Duodenal mucosa (tissue), 2 donors: ENCODE measurements around the gene FRMD4B.

Experiments used
- H3K27ac ChIP-seq: one replicate; pipeline ENCODE4 v1.7.0; 2013; ENCODE audit warnings: low read depth, low read length
- H3K27me3 ChIP-seq, 2 donors: one replicate each; pipeline ENCODE4 v1.7.0; 2013; ENCODE audit warnings: low read length in 2 of 2, control low read depth in 1 of 2; ENCODE audit not compliant: insufficient read depth in 2 of 2, control insufficient read depth in 1 of 2
- H3K36me3 ChIP-seq, 2 donors: one replicate each; pipeline ENCODE4 v1.7.0; 2013; ENCODE audit warnings: low read length in 2 of 2, control low read depth in 1 of 2; ENCODE audit not compliant: insufficient read depth in 2 of 2, control insufficient read depth in 1 of 2
- H3K4me1 ChIP-seq, 2 donors: one replicate each; pipeline ENCODE4 v1.7.0; 2013; ENCODE audit warnings: low read length in 2 of 2, control low read depth in 1 of 2; ENCODE audit not compliant: insufficient read depth in 2 of 2, control insufficient read depth in 1 of 2
- H3K4me3 ChIP-seq, 2 donors: one replicate each; pipeline ENCODE4 v1.7.0; 2013; ENCODE audit warnings: low read length in 2 of 2, low read depth in 1 of 2
- H3K9ac ChIP-seq, 2 donors: one replicate each; pipeline ENCODE4 v1.7.0; 2013; ENCODE audit warnings: low read length in 2 of 2, low read depth in 1 of 2
- H3K9me3 ChIP-seq, 2 donors: one replicate each; pipeline ENCODE4 v1.7.0; 2013; ENCODE audit warnings: low read length in 2 of 2, control low read depth in 1 of 2; ENCODE audit not compliant: control insufficient read depth in 1 of 2

FRMD4B gene

GRCh38 chr3:69201658-69202057 is 184.2 kb downstream of the FRMD4B start:
- H3K4me3 ChIP-seq = no peak overlapping the region
- no peaks in the 10 kb centered on the region for H3K9me3 ChIP-seq
- H3K4me1 ChIP-seq = peaks cover 7 to 8% of the 10 kb centered on the region in 2 donors
- no peak overlapping the region for H3K27ac ChIP-seq
- no peaks in the 10 kb centered on the region for H3K27me3 ChIP-seq
- no peaks in the 10 kb centered on the region for H3K36me3 ChIP-seq
- H3K9ac ChIP-seq = no peak overlapping the region

DNA sequence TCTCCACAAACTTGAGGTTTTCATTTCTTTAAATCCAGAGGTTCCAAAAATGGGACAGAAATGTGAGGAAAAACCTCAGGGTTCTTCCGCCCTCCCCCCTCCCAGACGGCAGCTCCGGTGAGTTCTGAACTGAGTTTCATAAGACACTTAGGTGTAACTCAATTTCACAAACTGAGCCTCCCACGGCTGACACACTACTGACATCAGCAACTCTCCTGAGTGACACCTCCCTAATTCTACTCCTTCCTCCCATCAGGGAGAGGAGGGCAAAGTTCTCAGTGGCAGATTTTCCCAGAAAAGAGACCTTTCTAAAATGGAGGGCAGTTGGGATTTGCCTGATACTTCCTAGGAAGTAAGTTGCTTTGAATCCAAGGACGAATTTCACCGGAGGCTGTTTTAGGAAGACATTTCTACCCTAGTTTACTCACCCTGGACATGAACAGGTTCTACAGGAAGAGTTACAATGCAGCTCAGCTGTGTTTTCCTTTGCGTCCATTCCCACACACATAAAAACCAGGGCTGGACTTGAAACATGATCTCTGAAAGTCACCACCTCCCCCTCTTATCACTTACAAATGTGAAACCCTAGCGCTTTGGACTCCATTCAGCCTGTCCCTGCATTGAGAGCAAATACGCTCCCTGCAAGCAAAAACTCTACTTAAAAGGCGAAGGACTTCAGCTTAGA is 185.4 kb downstream of the FRMD4B start:
- H3K4me1 ChIP-seq = peaks cover 7 to 8% of the 10 kb centered on the region in 2 donors
- H3K27me3 ChIP-seq = no peaks in the 10 kb centered on the region
- H3K36me3 ChIP-seq = peaks cover 4 to 7% of the 10 kb centered on the region in 2 donors
- H3K9me3 ChIP-seq = no peaks in the 10 kb centered on the region
- peak overlapping the region; percentile 78 for H3K27ac ChIP-seq
- H3K9ac ChIP-seq = peak overlapping the region; percentile 69 to 75
- peak overlapping the region; percentile 85 for H3K4me3 ChIP-seq

DNA sequence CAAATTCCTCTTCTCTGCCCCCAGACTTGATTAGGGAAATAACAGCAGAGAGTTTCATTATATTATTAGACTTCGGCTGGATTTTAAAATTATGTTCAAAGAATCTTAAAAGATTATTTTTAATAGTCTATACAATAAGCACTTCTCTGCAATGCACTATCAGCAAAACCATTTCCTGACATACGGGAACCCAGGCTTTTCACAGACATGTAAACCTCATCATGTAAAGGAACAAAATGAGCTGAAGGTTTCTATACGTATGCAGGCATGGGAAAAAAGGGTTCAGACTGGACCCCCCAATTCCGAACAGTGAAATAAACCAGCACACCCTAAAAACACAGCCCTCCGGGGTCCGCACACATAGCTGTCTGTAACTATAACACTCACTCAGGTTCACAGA is 185.9 kb downstream of the FRMD4B start:
- Histone ChIP-seq H3K4me3 (peak overlapping the region; percentile 85), H3K27me3 (no peaks in the 10 kb centered on the region), H3K9me3 (no peaks in the 10 kb centered on the region), H3K27ac (peak overlapping the region; percentile 78), H3K4me1 (peaks cover 7 to 8% of the 10 kb centered on the region in 2 donors), H3K36me3 (peaks cover 7 to 10% of the 10 kb centered on the region in 2 donors), H3K9ac (peak overlapping the region; percentile 69 to 75)

DNA sequence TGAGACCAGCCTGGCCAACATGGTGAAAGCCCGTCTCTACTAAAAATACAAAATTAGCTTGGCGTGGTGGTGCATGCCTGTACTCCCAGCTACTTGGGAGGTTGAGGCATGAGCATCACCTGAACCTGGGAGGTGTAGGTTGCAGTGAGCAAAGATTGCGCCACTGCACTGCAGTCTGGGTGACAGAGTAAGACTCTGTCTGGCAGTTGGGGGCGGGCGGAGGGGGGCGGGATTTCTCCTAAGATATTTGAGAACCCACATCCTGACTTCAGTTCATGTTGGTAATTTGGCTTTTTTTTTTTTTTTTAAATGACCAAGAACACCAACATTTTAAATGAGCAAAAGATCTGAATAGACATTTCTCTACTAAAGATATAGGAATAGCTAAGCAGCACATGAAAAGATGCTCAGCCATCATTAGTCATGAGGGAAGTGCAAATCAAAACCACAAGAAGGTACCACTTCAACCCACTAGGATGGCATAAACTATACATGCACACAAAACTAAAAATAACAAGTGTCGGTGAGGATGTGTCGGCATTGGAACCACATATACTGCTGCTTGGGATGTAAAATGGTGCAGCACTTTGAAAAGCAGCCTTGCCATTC is 187.9 kb downstream of the FRMD4B start:
- Histone ChIP-seq H3K27me3 (no peaks in the 10 kb centered on the region), H3K36me3 (peaks cover 18 to 27% of the 10 kb centered on the region in 2 donors), H3K4me3 (peak overlapping the region in 1 of 2 donors; percentile 85), H3K9me3 (no peaks in the 10 kb centered on the region), H3K27ac (no peak overlapping the region), H3K4me1 (peaks cover 7 to 8% of the 10 kb centered on the region in 2 donors), H3K9ac (no peak overlapping the region)

DNA sequence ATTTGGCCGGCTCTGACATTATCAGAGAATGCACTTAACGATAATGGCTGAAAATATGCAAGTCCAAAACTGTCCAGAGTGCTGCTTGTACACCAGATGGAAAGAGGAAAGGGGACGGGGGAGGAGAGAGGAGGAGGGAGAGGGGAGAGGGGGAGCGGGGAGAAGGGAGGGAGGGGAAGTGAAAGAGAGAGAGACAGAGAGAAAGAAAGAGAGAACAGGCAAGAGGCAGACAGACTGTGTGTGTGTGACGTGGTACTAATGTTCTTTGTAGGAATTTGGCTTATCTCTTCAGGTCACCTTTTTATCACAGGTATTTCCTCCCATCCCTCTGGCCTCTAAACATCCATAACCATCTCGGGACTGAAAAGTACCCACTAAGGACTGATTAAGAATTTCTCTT is 188.4 kb downstream of the FRMD4B start:
- Histone ChIP-seq H3K9me3 (no peaks in the 10 kb centered on the region), H3K36me3 (peaks cover 18 to 31% of the 10 kb centered on the region in 2 donors), H3K4me3 (no peak overlapping the region), H3K27me3 (no peaks in the 10 kb centered on the region), H3K9ac (no peak overlapping the region), H3K27ac (no peak overlapping the region), H3K4me1 (peaks cover 7 to 8% of the 10 kb centered on the region in 2 donors)

- Histone ChIP-seq H3K4me3 (no peak overlapping the region), H3K4me1 (peaks cover 7 to 8% of the 10 kb centered on the region in 2 donors), H3K9me3 (no peaks in the 10 kb centered on the region), H3K9ac (no peak overlapping the region), H3K36me3 (peaks cover 20 to 36% of the 10 kb centered on the region in 2 donors), H3K27me3 (no peaks in the 10 kb centered on the region), H3K27ac (no peak overlapping the region)
Observed at GRCh38 chr3:69196876-69197275, 189.0 kb downstream of the FRMD4B start.

GRCh38 chr3:69194431-69195165 is 191.3 kb downstream of the FRMD4B start:
- Histone ChIP-seq H3K4me1 (no peaks in the 10 kb centered on the region), H3K9ac (no peak overlapping the region), H3K9me3 (no peaks in the 10 kb centered on the region), H3K27ac (no peak overlapping the region), H3K4me3 (no peak overlapping the region), H3K36me3 (peaks cover 28 to 54% of the 10 kb centered on the region in 2 donors), H3K27me3 (no peaks in the 10 kb centered on the region)

DNA sequence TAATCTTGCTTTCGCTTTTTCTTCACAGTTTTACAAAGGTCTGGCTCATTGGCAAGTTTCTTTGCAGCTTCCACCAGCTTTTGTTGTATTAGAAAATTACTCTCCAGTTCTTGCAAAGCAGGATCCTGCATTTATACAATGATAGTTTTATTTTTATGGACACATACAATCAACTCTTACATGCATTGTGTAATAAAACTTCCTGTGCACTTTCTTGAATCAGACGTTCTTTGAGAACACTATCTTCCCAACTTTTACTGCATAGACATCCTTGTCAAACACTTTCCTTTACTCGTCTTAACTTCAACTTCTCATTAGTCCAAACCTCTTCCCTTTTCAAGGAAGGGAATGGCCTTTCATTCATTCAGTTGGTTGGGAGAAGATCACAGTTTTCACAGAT is 192.1 kb downstream of the FRMD4B start:
- Histone ChIP-seq H3K36me3 (peaks cover 28 to 57% of the 10 kb centered on the region in 2 donors), H3K4me3 (no peak overlapping the region), H3K27me3 (no peaks in the 10 kb centered on the region)

DNA sequence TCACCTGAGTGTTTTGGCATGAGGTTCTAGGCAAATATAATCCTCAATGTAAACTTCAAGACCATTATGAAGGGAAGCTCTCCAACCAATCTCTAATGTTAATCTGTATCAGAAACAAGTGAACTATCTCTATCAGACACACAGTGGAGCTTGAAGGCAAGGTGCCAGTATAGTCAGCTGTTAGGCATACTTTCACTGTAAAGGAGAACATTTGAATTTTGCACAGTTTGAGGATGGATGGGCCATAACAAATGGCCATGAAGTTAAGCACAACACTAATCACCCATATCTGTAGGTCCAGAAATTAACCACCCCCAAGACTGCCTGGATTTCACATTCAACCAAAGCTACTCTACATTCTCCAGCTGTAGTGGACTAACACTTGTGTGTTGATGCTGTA is 194.4 kb downstream of the FRMD4B start:
- H3K9me3 ChIP-seq = no peaks in the 10 kb centered on the region

More for the DNA sequence above, 192.1 kb downstream of the FRMD4B start:
- H3K9ac ChIP-seq = no peak overlapping the region
- H3K9me3 ChIP-seq = no peaks in the 10 kb centered on the region
- no peak overlapping the region for H3K27ac ChIP-seq
- H3K4me1 ChIP-seq = no peaks in the 10 kb centered on the region

GRCh38 chr3:69189487-69189886 is 196.4 kb downstream of the FRMD4B start:
- H3K27me3 ChIP-seq = no peaks in the 10 kb centered on the region
- H3K36me3 ChIP-seq = peaks cover 17 to 59% of the 10 kb centered on the region in 2 donors
- H3K9ac ChIP-seq = no peak overlapping the region
- no peaks in the 10 kb centered on the region for H3K4me1 ChIP-seq
- H3K4me3 ChIP-seq = no peak overlapping the region
- H3K9me3 ChIP-seq = no peaks in the 10 kb centered on the region
- no peak overlapping the region for H3K27ac ChIP-seq

More for the DNA sequence above, 194.4 kb downstream of the FRMD4B start:
- Histone ChIP-seq H3K4me3 (no peak overlapping the region), H3K9ac (no peak overlapping the region), H3K27me3 (no peaks in the 10 kb centered on the region), H3K27ac (no peak overlapping the region), H3K36me3 (peaks cover 28 to 68% of the 10 kb centered on the region in 2 donors), H3K4me1 (no peaks in the 10 kb centered on the region)
